Activated CD4-positive, alpha-beta T cell treated with anti-CD3 and anti-CD28 coated beads, Interleukin-2, amount 50 U/mL, for 4 hours (primary cell): ENCODE measurements around the gene ADGRG1.
"Not testable (repeated sequence)": the region's sequence is repeated elsewhere in the genome, so short reads cannot be mapped to it uniquely, and the experiment has no call there.

Source experiments
- DNase-seq, 2 experiments: peaks; one replicate each; pipeline ENCODE4 v3.0.0-alpha.2; 2020

Gene ADGRG1

GRCh38 chr16:57704011-57704904, 75.8 kb downstream of the ADGRG1 start:
- no peak for DNase-seq

GRCh38 chr16:57704905-57705852, 76.7 kb downstream of the ADGRG1 start:
- no peak for DNase-seq

GRCh38 chr16:57706717-57707116, 78.3 kb downstream of the ADGRG1 start:
- DNase-seq: no peak

GRCh38 chr16:57707331-57707730, 78.9 kb downstream of the ADGRG1 start:
- no peak for DNase-seq

- no peak for DNase-seq
Measured at GRCh38 chr16:57708168-57708567, 79.7 kb downstream of the ADGRG1 start.

- no peak for DNase-seq
Measured at GRCh38 chr16:57709663-57710062, 81.2 kb downstream of the ADGRG1 start.

GRCh38 chr16:57711346-57711745, 82.9 kb downstream of the ADGRG1 start:
- no peak for DNase-seq

- DNase-seq: no peak
Measured at GRCh38 chr16:57711993-57712392, 83.6 kb downstream of the ADGRG1 start.

- not testable (repeated sequence) for DNase-seq
Measured at GRCh38 chr16:57712569-57712968, 84.1 kb downstream of the ADGRG1 start.

GRCh38 chr16:57713596-57713995, 85.2 kb downstream of the ADGRG1 start:
- no peak for DNase-seq

GRCh38 chr16:57714047-57714446, 85.6 kb downstream of the ADGRG1 start:
- no peak for DNase-seq
